Hematopoietic multipotent progenitor cell treated with erythropoietin and hydrocortisone succinate and interleukin-3 and kit ligand, for 17 days (in vitro differentiated cells): ENCODE data around the gene PRLR.
"Not testable (repeated sequence)": the region's sequence is repeated elsewhere in the genome, so short reads cannot be mapped to it uniquely, and the experiment has no call there.

Experiments used
- DNase-seq: peaks from one replicate; pipeline ENCODE4 v3.0.0-alpha.2; 2015; ENCODE audit warnings: low spot score

The PRLR gene

DNA sequence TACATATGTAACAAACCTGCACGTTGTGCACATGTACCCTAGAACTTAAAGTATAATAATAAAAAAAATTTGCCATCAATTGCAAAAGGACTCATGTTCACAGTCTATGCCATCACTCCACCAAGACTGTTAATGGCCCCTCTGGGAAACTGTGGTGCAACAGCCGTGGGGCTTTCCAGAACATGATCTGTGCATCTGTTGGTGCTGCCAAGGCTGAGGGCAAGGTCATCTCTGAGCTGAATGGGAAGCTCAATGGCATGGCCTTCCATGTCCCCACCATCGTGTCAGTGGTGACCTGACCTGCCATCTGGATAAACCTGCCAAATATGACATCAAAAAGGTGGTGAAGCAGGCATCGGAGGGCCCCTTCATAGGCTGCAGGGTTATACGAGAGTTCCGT lies 149.2 kb downstream of the PRLR start:
- no peak for DNase-seq

DNA sequence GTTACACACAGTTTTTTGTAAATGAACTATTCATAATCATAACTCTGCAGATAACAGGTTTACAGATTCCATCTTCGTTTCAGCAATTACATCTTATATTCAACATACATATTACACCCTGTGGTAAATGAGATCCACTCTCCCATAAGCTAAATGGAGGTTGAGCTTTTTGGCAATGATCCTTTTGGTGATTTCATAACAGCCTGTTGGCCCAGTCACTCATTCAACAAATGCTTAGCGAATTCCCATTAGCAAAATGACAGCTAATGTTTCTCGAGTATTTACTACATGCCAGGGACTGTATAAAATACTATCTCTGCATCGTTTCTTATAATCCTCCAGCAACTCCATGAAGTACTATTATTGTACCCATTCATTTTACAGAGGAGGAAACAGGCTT lies 157.1 kb downstream of the PRLR start:
- DNase-seq = no peak

DNA sequence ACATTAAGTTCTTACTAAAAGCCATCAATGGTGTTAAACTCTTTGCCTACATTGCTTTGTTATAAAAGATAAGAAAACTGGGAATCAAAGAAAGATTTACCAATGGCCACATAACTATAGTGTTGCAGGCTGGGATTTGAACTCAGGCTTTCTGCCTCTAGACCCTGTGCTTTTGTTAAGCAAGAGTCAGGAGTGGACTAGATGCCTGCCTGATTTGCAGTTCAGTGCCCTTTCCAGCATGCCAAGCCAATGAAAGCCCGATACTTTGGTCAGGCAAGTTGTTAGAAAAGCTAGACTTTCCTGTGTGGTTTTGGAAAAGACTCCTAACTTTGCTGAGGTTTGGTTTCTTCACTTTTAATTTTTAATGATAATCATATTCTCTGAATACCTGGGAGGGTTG lies 161.1 kb downstream of the PRLR start:
- no peak for DNase-seq

DNA sequence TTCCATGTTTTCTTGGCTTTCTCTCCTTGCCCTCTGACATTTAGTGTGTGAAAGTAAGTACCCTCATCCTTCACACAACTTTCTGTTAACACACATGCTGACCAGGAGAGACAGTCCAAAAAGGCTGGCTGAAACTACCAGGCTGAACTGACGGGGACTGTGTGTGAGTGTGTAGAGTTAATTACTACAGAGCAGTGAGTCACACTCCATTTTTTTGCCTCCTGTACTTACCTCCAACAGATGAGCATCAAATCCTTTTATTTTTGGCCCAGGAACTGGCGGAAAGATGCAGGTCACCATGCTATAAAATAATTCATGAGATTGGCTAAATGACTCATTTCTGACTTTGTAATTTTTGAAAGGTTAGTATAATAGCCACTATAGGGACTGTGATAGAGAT lies 162.3 kb downstream of the PRLR start:
- no peak for DNase-seq

DNA sequence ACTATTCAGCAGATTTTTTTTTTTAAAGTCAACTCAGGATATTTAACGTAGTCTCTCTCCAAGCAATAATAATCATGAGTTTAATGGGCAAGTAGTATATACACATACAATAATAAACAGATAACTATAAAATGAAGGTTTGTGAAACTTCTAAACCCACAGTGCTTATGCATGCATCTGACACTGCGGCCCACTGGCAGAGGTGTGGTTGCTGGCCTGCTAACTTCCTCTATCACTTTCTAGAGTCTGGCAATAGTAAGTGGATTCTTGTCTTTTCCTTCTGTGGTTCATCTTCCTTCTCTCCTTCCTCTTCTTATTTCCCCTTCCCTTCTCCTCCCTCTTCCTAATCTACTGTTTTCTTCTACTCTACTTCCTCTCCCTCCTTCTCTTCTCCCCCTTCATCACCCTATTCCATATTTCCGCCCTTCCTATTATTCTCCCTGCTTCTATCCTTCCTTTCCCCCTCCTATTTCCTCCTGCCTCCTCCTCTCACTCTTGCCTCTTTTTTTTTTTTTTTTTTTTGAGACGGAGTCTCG lies 164.0 kb downstream of the PRLR start:
- DNase-seq = no peak

DNA sequence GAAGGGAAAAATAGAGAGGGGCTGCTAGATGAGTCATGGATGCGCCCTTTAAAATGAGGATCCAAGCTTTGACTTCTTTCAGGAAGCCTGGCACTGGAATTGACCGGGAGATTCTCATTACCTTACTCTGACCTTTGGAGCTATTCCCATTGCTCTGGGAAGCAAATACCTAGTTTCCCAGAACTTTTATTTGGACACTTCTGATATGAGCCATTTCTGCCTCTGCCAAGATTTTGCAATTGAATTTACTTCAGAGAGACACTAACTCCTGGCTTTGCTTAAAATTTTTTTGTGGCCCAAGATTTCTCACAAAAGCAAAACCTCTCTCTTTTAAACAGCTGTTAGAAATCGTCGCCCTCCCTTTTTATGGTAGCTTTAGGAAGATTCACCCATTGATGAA lies 166.9 kb downstream of the PRLR start:
- no peak for DNase-seq

DNA sequence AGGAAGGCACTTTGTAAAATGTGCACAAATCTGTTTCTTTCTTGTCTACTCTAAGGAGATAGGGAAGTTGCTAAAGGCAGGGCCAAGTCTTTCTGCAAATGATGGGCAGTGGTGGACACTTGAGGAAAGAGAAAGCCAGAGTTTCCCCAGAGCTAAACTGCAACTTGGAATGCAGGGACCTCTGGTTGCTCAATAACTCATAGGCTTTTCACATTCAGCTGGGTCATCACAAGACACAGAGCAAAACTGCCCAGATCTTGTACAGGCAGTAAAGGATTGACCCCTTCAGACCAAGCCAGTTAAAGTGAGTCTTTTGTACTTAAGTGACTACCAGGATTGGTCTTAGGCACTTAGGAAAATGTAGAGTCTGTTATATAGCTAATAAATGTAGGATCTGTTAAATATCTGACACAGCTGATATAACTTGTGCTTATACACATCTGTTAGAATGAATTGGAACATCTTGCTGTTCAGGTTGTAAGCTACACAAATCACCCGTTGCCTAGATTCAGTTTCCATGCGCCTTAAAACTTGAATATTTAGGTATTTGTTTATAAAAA lies 169.0 kb downstream of the PRLR start:
- no peak for DNase-seq

DNA sequence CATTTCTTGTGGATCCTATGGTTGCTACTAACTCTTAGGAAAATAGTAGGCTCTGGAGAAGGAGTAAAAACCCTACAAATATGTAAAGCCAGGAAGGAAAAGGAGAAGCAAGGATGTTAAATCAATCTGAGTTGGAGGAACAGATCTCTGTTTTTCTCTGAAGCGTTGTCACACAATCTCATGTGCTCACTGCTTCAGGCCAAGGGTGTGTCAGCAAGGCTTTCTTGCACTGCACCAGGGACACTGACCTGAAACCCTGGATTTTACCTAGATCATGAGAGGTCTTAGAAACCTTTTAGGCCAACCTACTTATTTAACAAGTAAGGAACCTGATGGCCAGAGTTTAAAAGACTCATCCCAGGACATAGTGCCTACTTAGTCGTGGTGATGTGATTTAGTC lies 170.1 kb downstream of the PRLR start:
- no peak for DNase-seq

DNA sequence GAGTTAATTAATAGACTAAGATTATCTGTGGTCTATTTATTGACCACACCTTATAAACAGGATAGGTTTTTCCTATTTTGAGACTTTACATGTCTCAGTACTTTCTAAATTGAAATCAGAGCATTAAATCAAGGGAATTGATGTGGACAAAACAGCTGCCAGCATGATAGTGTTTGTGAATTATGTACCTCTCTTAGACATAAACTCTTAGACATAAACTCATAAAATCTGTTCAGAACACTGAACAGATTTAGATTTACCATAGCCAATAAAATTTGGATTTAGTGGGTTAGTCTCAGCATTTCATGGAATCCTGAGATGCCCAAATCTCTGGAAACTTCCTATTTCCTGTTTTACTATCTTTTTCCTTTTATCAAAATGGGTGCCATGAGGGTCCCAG lies 171.0 kb downstream of the PRLR start:
- DNase-seq = no peak

DNA sequence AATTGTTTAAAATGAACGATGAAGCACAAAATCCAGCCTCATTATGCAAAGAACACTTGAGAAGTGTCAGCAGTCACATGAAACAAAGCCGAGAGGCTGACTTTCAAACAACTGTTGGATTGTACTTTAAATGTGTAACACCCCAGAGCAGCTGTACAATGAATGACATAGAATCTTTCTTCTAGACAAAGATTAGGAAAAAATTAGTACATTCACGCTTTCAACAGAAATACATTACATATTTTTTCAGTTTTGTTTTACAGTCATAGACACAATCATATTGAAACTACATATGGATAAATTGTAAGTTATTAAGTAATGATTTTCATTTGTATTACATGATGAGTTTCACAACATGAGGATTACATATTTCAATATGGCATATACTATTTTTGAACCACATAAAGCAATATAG lies 171.9 kb downstream of the PRLR start:
- DNase-seq = no peak

DNA sequence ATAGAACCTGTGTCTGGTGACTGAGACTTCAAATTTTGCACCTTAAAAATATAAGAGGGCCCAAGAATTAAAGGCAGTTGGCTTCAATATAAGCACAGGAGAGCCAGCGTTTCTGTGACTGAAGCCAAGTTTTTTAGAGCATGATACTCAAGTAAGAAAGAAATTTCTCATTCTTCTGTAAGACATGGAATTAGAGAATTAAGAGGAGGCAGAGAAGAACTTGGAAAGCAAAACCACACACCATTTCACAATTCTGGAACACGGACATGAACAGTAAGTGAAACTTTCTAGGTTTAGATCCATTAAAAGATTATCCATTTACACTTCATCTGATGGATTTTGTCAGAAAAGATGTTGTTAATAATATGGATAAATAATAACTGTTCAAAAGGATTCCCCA lies 173.6 kb downstream of the PRLR start:
- DNase-seq = no peak

DNA sequence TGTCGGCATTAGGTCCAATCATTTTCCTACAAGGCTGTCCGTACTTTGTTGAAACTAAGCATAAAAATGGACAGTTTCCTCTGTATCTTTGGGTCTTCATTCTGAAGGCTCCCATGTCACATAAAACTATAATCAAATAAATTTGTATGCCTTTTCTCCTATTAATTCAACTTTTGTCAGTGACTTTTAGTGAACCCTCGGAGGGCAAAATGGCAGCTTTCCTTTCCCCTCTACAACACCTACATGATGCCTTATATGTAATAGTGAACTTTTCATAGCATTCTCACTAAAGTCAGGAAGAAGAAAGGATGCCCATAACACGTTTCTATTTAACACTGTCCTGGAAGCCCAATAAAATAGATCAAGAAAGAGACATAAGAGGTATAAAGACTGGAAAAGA lies 177.4 kb downstream of the PRLR start:
- no peak for DNase-seq

DNA sequence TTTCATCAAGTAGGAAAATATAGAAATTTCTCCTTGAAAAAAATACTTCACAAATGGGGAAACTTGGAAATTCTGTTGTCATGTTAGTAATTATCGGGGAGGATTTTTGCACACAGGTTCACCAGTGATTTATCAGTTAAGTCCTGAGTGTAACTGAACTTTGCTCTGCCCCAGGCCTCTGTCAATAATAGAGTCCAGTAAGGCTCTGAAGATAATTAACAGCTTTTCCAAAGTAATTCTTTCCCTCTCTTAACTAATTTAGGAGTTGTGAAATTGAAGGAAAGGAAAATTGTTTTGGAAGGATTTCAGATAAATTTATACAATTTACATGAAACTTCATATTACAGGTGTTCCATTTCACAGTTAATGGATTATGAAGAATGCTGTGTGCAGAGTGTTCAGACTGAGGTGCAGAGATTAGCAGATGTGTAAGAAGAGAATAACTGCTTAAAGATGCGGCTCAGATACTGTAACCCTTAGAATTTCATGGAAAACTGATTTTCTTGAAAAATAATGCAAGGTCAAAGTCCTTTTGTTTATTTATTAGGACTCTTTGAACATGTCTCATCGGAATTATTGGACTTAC lies 179.7 kb downstream of the PRLR start:
- DNase-seq = no peak

DNA sequence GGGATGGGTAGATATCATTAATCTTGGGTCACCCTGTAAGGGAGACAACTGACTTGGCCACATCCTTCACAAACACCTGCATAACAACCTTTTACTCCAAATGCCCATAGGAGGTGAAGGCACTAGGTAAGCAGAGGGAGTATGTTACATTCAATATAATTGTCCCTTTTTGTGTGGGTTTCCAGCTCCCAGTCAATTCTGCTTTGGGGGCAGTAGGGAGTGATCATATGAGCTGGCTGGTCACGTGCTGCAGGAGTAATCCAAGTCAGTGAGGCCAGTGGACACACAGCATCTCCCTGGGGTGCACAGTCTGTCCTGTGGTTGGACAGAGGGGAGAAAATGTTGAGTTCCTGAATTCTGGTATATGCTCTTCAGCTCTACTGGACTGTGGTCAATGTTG lies 181.4 kb downstream of the PRLR start:
- DNase-seq = no peak

DNA sequence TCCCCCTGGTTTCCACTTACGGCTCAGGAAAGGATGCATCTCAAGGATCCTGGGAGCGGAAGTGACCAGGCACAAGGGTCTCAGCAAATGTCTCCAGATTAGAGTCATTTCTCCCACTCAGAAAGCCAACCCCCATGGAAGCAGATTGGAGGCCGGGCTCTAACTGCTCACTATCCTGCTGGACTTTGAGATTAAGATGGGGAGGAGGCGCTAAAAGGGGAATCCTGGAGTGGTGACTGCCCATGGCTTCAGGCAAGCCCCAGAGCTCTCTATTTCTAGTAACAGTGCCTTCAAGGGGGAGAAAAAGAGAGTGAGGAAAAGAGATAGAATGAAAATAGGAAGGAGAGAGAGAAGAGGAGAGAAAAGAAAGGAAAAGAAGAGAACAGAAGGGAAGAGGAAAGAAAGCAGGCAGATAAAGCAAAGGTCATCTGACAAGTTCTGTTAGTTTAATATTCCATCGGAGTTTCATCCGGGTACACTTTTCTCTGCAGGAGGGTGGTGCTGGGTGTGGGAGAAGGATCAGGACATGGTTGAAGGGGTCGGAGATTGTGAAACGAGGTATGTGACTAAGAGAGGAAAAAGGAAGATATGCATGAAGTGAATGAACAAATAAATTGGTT lies 182.4 kb downstream of the PRLR start, which contains the start of gene AGXT2:
Gene AGXT2 (minus strand): TSS at position 165 of the 620 bp plus-strand sequence. CDS start 57 bp downstream, at position 108.
- DNase-seq = no peak

DNA sequence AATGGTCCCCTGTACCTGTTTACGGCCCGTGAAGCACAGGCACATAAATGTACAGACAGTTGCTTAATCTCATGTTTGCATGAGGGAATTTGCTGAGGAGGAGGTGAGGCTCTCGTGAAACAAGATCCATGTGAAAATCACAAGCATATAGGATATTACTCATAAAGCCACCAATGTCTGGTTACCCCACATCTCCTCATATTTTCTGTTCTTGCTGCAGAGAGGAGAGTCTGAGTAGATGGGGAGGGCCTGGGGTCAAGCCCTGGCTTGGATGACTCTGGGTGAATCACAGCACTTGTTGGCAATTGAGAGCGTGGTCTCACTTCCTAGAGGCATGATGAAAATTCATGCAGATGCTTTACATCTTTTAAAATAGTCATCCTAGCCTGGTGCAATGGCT lies 183.5 kb downstream of the PRLR start:
- DNase-seq = no peak

DNA sequence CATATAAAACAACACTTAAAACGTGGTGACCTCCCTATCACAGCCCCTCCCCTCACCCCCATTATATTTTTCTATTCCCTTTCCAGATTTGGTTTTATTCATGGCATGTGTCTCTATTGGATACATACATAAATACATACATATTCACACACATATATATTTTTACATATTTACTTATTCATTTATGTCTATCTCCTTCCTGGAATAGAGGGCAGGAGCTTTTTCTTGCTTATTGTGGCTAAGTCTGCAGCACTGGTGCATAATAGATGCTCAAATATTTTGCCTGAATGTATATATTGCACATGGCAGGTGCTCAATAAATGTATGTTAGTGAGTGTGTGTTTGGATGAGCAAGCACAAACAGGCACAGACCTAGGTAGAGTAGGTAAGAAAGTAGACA lies 185.0 kb downstream of the PRLR start:
- no peak for DNase-seq

DNA sequence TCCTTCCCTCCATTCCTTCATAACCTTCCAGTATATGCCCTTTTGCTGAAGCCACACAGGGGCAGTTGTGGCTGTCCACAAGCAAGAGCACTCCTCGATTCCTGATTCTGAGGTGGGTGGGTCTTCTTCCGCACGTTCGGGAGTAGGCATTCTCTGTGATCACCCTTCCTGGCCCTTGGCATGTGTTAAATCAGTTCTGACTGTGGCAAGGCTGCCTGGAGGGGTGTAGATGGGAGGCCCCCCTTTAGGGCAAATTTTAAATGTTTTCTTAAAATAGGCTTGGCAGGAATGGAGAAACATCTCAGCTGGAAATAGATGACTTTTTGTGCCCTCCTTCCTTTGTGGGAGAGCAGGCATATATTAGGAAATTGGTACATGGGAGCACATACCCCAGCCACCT lies 185.6 kb downstream of the PRLR start:
- no peak for DNase-seq

DNA sequence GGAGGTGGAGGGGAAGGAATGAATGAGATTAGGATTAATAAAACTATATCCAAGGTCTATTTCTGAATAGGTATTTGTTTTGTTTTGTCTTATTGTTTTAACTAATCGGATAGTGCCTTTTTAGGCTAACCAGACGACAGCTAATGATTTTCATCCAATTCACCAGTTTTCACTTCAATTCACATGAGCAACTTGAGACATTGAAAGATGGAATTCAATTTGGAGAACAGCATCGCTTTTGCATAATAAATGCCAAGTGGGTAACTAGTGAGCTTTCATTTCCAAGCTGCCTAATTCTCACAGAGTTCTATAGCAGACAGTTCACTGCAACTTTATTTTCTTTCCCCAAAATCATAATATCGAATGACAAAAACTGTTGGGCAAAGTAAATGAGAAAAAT lies 187.5 kb downstream of the PRLR start:
- no peak for DNase-seq

DNA sequence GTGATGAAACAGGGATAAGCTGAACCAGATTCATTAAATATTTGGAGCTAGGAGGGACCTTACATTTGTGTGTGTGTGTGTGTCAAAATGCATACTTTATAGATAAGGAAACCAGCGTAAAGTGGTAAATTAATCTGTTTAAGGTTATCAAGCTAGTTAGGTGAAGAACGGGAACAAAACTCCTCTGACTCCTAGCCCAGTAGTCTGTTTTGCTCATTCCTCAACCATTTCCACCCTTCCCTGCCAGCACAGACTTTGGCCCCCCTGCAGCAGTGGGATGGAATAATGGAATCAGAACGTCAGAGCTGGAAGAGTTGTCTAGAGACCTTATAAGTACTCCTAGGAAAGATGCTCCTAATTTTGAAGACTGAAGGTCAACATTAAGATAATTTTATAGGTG lies 189.0 kb downstream of the PRLR start:
- DNase-seq = no peak

DNA sequence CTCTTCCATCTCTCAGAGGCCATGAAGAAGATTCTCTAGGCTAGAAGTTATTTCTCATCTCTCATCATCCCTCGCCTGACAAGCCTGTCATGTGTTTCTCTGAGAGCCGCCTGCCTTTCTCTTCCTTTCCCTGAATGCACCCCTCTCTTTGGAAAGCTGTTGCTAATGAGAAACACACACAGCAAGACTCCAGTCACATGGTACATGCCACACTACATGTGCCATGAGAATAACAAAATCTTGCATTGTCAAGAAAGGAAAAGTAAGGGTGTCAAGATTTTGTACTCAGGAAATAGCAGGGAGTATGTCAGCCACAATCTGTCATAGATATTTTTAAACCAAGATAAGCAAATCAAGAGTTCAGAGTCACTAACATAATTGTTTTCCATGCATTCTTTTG lies 191.4 kb downstream of the PRLR start:
- no peak for DNase-seq

DNA sequence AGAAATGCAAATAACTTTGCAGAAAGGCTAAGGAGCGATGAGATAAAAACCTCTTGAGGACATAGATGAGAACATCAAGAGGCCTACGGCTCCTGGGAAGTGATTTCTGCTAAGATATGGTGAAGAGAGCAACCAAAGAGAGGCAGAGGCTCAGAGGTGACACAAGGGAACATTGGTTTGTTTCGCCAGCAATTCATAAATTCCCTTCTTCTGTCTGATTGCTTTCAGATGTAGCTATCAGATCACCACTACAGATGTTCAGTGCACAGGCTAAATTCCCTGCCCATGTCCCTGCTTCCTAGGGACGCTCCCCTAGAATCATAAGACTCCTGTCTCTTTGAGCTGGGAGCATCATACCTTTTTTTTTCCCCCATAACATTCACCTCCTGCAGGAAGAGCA lies 193.8 kb downstream of the PRLR start:
- DNase-seq = no peak

DNA sequence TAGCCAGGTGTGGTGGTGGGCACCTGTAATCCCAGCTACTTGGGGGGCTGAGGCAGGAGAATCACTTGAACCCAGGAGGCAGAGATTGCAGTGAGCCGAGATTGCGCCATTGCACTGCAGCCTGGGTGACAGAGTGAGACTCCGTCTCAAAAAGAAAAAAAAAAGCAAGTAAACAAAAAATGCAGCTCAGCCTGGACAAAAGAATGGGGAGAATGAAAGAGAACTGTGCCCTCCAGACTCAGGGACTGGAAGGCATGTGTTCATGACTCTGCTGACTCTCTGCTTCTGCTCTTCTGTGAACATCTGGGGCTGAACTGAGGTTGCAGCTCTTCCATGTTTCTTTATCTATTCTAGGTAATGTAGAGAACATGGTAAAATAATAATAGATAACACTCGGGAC lies 194.4 kb downstream of the PRLR start:
- DNase-seq = not testable (repeated sequence)

DNA sequence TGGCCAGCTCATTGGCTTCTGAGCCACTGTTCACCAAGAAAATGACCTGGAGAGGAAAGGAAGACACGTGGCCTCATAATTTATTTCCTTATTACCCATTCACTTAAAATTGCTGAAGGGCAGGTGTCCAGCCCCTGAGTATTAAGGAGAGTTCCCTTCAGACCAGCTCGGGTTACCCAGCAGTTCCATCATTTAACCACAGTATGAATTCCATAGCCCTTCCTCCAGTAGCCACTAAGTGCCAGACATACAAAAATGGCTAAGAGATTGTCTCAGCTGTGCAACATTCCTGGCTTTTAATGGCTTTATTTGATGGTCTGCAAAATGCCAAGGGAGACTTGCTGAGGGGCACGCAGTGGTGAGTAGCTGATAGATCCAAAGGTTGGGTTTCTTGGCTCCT lies 195.0 kb downstream of the PRLR start:
- no peak for DNase-seq
